Endothelial cell of umbilical vein (primary cell): ENCODE measurements around the gene MR1.

Source experiments
- CTCF ChIP-seq, 2 donors: IDR thresholded peaks; 1 replicate in 1 of 2; 2 replicates in 1 of 2; pipeline ENCODE4 v1.5.1; 2011; ENCODE audit warnings: low read length in 2 of 2, mild to moderate bottlenecking in 2 of 2, moderate library complexity in 2 of 2, control low read depth in 1 of 2, inconsistent platforms in 1 of 2, low read depth in 1 of 2; ENCODE audit not compliant: insufficient read depth in 1 of 2; ENCODE audit errors: extremely low read depth in 1 of 2
- MYC ChIP-seq: IDR thresholded peaks from one replicate; pipeline ENCODE4 v1.6.1; 2011; ENCODE audit warnings: mild to moderate bottlenecking, low read depth, low read length
- POLR2AphosphoS5 ChIP-seq: IDR thresholded peaks from 2 replicates; pipeline ENCODE4 v1.6.1; 2012; ENCODE audit warnings: low read depth, mild to moderate bottlenecking, control low read depth, low read length, moderate library complexity; ENCODE audit not compliant: insufficient read depth

DNA sequence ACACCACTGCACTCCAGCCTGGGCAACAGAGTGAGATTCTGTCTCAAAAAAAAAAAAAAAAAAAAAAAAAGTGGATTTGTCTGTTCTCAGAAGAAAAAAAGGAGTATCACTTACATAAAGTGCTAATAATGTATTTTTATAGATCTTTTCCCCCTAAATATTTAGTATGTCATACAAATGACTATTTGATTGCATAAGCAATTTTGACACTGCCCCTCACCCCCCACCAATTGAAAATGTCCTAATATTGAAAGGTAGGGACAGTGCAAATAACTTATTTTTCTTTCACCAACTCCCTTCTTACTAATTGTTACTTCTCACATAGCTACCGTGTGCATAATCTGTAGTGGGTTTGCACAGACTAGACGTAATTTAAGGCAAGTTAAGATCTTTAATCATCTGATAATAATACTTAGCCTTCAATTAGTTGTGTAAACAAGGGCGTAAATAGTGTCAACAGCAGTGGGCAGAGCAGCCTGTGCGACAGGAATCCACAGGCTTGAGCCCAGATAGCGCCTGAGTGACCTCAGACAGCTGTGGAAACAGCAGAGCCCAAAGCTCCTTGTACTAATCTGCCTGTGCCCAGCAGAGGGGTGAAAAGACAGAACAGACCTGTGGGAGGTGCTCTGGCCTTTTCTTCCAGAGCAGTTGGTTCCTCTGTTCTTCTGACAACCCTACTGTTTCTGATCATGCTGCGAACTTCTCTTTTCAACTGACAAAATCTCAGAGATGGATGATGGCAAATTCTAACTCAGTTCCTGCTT, 50.2 kb downstream of the MR1 start:
- TF ChIP-seq CTCF (IDR thresholded peaks at IDR 0.05; ENCODE audit: extremely low read depth in 1 of 2, insufficient read depth in 1 of 2, low read depth in 1 of 2, low read length in 2 of 2) (peak; percentile 29 to 65), MYC (no peak), POLR2AphosphoS5 (no peak)
